HG03460 (cell line): ENCODE data around the gene GPS1.

Source experiments
- ATAC-seq: cut with Tn5 transposase; IDR thresholded peaks from one replicate; pipeline ENCODE4 v1.9.1; 2021; ENCODE audit not compliant: unreplicated experiment

The GPS1 gene

DNA sequence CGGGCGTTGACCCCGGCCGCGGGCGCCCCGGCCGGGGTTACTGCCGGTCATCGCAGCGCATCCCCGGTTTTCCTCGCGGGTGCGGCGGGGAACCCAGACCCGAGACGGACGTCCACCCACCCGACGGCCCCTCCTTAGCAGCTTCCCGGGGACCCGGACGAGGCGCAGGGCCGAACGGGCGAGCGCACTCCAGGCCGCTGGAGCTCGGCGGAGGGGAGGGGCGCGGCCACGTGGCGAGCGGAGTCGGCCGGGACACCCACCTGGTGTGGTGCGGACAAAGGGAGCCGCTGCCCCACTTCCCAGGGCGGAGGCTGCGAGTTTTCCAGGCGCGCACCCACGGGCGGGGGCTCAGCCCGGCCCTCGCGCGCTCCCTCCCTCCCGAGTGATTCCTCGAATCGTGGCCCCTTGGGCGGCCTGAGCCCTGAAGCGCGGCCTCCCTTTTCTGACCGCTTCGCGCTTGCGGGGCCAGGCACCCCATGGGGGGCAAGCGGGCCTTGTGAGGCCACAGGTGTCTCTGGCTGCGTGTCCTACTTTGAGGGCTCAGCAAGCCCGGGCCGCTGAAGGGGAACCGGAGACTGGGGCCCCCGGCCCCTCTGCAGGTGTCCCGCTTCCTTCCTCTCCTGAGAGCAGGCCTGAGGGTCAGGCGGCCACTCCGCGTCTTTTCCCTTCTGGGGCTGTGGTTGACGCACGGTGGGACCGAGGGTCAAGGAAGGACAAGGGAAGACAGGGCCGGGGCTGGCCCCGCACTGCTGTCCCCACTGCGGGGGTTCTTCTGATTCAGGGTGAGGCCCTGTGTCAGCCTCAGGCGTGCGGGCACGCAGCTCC, 47.5 kb downstream of the GPS1 start:
- ATAC-seq: peak; percentile 5

DNA sequence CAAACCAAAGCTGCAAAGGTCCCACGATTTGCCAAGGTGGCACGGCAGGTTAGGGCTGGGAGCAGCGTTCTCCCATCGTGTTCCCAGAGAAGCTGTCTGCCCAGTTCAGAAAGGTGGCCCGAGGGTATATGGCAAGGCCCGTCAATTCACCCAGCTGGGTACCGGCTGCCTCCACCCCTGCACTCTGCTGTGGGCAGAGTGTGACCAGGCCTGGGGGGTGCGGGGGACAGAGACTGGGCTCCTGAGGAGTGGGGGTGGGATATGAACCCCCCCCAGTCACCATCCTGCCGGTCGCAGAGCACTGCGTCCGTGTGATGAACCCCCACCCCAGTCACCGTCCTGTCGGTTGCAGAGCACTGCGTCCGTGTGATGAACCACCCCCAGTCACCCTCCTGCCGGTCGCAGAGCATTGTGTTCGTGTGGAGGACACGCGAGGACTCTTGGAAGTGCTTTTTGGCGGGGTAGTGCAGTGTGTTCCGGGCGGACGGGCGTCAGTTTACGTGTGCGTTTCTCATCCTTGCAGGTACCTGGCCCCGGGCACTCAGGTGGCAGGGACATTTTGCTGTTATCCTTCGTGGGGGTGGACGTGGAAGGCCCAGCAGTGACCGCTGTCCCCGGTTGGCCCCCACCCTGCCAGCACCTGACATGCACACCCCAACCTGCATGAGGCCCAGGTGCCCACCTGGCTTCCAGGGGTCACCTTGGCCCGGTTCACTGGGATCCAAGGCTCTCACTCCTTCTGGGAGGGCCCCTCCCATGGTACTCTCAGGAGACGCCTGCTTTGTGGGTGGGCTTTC, 49.0 kb downstream of the GPS1 start:
- no peak for ATAC-seq

- ATAC-seq: no peak
Measured at GRCh38 chr17:82101301-82101715, 49.6 kb downstream of the GPS1 start.

GRCh38 chr17:82101767-82102679, 50.3 kb downstream of the GPS1 start:
- no peak for ATAC-seq

- no peak for ATAC-seq
Measured at GRCh38 chr17:82103553-82104451, 52.1 kb downstream of the GPS1 start.

- no peak for ATAC-seq
Measured at GRCh38 chr17:82104797-82105416, 53.2 kb downstream of the GPS1 start.

GRCh38 chr17:82105417-82105881, 53.8 kb downstream of the GPS1 start:
- no peak for ATAC-seq

DNA sequence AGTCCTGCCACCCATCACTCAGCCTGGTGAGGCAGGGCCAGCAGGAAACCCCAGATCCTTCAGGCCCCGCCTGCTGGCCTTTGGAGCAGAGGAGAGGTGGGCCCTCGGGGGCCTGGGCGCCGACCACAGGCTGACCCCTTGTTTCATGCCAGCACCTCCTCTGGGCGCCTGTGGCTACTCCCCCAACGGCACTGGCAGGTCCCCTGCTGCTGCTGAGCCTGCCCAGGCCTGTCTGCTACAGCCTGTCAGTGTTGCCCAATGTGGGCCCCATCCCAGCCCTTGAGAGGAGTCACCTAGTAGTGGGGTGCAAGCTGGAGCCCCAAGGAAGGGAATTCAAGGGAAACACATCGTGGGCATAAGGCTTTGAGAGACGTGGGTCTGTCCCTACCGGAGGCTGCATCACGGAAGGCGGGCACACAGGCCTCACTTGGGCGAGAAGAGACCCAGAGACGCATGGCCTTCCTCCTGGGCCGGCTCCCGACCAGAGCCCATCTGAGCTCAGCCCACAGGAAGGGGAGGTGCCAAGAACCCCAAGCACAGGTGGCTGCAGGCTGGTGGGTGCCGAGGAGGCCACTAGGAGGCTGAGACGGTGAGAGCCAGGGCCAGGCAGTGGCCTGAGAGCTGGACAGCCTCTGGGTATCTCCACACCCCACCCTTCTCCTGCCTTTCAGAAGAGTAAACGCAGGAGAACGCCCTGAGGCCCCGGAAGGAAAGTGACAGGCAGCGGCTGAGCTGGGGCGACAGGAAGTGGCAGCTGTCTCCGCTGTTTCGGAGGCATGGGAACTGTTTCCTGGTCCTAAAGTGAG, 54.4 kb downstream of the GPS1 start:
- peak; percentile 69 for ATAC-seq

- peak; percentile 3 for ATAC-seq
Measured at GRCh38 chr17:82106688-82107305, 55.1 kb downstream of the GPS1 start.
